ENCODE data around the gene FMO1. TPM values are rescaled to one million over a fixed set of nuclear protein-coding genes. Genes with fewer than 3 reads are reported as not detected.

FMO1 gene
- total and polyA plus RNA-seq, 8 donors = 1.9 to 7.5 (median 2.9) TPM

GRCh38 chr1:171250263-171250662, 2.0 kb downstream of the FMO1 start:
- DNase-seq = no peak
- H3K4me3 ChIP-seq = no peak overlapping the region
- no peak overlapping the region for H3K27ac ChIP-seq
- H3K4me1 ChIP-seq = peaks cover 0 to 12% of the 10 kb centered on the region in 2 donors
- no peaks in the 10 kb centered on the region for H3K36me3 ChIP-seq
- TF ChIP-seq CTCF (IDR thresholded peaks at IDR 0.05) = no peak
- intact Hi-C loops (cut with DNase I) = no loop called here
- no peak for ATAC-seq
- peaks cover 0 to 34% of the 10 kb centered on the region in 2 donors for H3K27me3 ChIP-seq
- H3K9me3 ChIP-seq = no peaks in the 10 kb centered on the region

GRCh38 chr1:171251042-171251951, 3.0 kb downstream of the FMO1 start:
- ATAC-seq = peak; percentile 82
- peaks cover 0 to 38% of the 10 kb centered on the region in 2 donors for H3K27me3 ChIP-seq
- H3K9me3 ChIP-seq = no peaks in the 10 kb centered on the region
- intact Hi-C loops (cut with DNase I) = no loop called here
- H3K27ac ChIP-seq = no peak overlapping the region
- H3K4me3 ChIP-seq = peak overlapping the region; percentile 28 to 40
- H3K4me1 ChIP-seq = peaks cover 0 to 12% of the 10 kb centered on the region in 2 donors
- DNase-seq = peak in 3 of 4 donors; percentile 37 to 79 (median 66)
- peak; percentile 26 to 39 for TF ChIP-seq CTCF (IDR thresholded peaks at IDR 0.05)
- no peaks in the 10 kb centered on the region for H3K36me3 ChIP-seq

GRCh38 chr1:171251952-171252300, 3.6 kb downstream of the FMO1 start:
- intact Hi-C loops (cut with DNase I) = no loop called here
- ATAC-seq = no peak
- peaks cover 0 to 12% of the 10 kb centered on the region in 2 donors for H3K4me1 ChIP-seq

GRCh38 chr1:171252482-171252881, 4.2 kb downstream of the FMO1 start:
- no peak for DNase-seq
- peaks cover 0 to 38% of the 10 kb centered on the region in 2 donors for H3K27me3 ChIP-seq
- H3K27ac ChIP-seq = no peak overlapping the region
- TF ChIP-seq CTCF (IDR thresholded peaks at IDR 0.05) = no peak
- H3K9me3 ChIP-seq = no peaks in the 10 kb centered on the region
- ATAC-seq = no peak
- intact Hi-C loops (cut with DNase I) = no loop called here
- peaks cover 0 to 12% of the 10 kb centered on the region in 2 donors for H3K4me1 ChIP-seq
- H3K4me3 ChIP-seq = no peak overlapping the region
- no peaks in the 10 kb centered on the region for H3K36me3 ChIP-seq

More at GRCh38 chr1:171251952-171252300, 3.6 kb downstream of the FMO1 start:
- Histone ChIP-seq H3K27ac (no peak overlapping the region), H3K36me3 (no peaks in the 10 kb centered on the region), H3K4me3 (peak overlapping the region in 1 of 2 donors; percentile 40), H3K9me3 (no peaks in the 10 kb centered on the region), H3K27me3 (peaks cover 0 to 38% of the 10 kb centered on the region in 2 donors)
- no peak for TF ChIP-seq CTCF (IDR thresholded peaks at IDR 0.05)
- DNase-seq = no peak

- no peak for TF ChIP-seq CTCF (IDR thresholded peaks at IDR 0.05)
- intact Hi-C loops (cut with DNase I) = no loop called here
- ATAC-seq (no peak), DNase-seq (no peak)
- Histone ChIP-seq H3K4me1 (peaks cover 0 to 12% of the 10 kb centered on the region in 2 donors), H3K9me3 (no peaks in the 10 kb centered on the region), H3K27ac (no peak overlapping the region), H3K4me3 (no peak overlapping the region), H3K36me3 (no peaks in the 10 kb centered on the region), H3K27me3 (peaks cover 0 to 38% of the 10 kb centered on the region in 2 donors)
These were observed 6.6 kb downstream of the FMO1 start for GRCh38 chr1:171254859-171255258.

All from left lung (tissue), 10 donors.